SK-N-SH (cell line): ENCODE data around the gene SLC66A2. TPM values are rescaled to one million over a fixed set of nuclear protein-coding genes. Genes with fewer than 3 reads are reported as not detected.

Experiments used
- CTCF ChIA-PET: fragments of 300-600, 350-600 bp; formaldehyde crosslinking; extraction: SDS; loops from one replicate; lab custom pipeline; 2021; lab: Yijun Ruan, JAX
- POLR2A ChIA-PET: fragments of 350-600 bp; sonication (Branson Sonifier 250); formaldehyde crosslinking; extraction: SDS; loops from one replicate; lab custom pipeline; 2020; ENCODE audit warnings: antibody characterized with exemption, inconsistent platforms; lab: Yijun Ruan, JAX
- DNase-seq: peaks from one replicate; pipeline ENCODE4 v3.0.0; 2012
- H2AFZ ChIP-seq: fragments of 200-600 bp; sonication (generic); 2 replicates; pipeline ENCODE4 v1.8.1; 2016; ENCODE audit warnings: antibody characterized with exemption, mild to moderate bottlenecking, low read depth
- H3F3A ChIP-seq: fragments of 200-600 bp; sonication (generic); replicated peaks from 2 replicates; pipeline ENCODE3; 2016; ENCODE audit warnings: antibody characterized with exemption, mild to moderate bottlenecking; ENCODE audit not compliant: insufficient read depth
- H3K27ac ChIP-seq, 2 experiments: fragments of 200-500 bp in 1 of 2; fragments of 200-600 bp in 1 of 2; sonication (Bioruptor generic) in 1 of 2; sonication (generic), shearing (Covaris generic) in 1 of 2; 2 replicates each; pipeline versions ENCODE4 v1.5.1 to v1.6.1; 2014 to 2016; ENCODE audit warnings: low read depth in 2 of 2, inconsistent platforms in 1 of 2, low read length in 1 of 2, mild to moderate bottlenecking in 1 of 2, mixed read lengths in 1 of 2
- H3K27me3 ChIP-seq: fragments of 200-600 bp; sonication (generic), shearing (Covaris generic); 2 replicates; pipeline ENCODE4 v1.6.1; 2016; ENCODE audit warnings: mixed run types; ENCODE audit not compliant: insufficient read depth
- H3K36me3 ChIP-seq, 2 experiments: fragments of 200-500 bp in 1 of 2; fragments of 200-600 bp in 1 of 2; sonication (Bioruptor generic) in 1 of 2; sonication (generic) in 1 of 2; replicated peaks in 1 of 2; 2 replicates each; pipeline versions ENCODE3 to v1.5.1; 2014 to 2016; ENCODE audit warnings: low read length in 1 of 2, mild to moderate bottlenecking in 1 of 2; ENCODE audit not compliant: insufficient read depth in 2 of 2, control insufficient read depth in 1 of 2
- H3K4me1 ChIP-seq, 2 experiments: fragments of 200-500 bp in 1 of 2; fragments of 200-600 bp in 1 of 2; sonication (Bioruptor generic) in 1 of 2; sonication (generic), shearing (Covaris generic) in 1 of 2; 2 replicates each; pipeline versions ENCODE4 v1.5.1 to v1.6.1; 2014 to 2016; ENCODE audit warnings: low read depth in 1 of 2, low read length in 1 of 2, mixed run types in 1 of 2; ENCODE audit not compliant: insufficient read depth in 2 of 2, control insufficient read depth in 1 of 2
- H3K4me2 ChIP-seq: fragments of 200-600 bp; sonication (generic), shearing (Covaris generic); 2 replicates; pipeline ENCODE4 v1.6.1; 2017; ENCODE audit warnings: mixed run types
- H3K4me3 ChIP-seq, 2 experiments: fragments of 200-500 bp in 1 of 2; fragments of 200-600 bp in 1 of 2; sonication (Bioruptor generic) in 1 of 2; sonication (generic), shearing (Covaris generic) in 1 of 2; 2 replicates each; pipeline versions ENCODE4 v1.5.1 to v1.8.1; 2014 to 2016; ENCODE audit warnings: low read depth in 2 of 2, inconsistent platforms in 1 of 2, low read length in 1 of 2, mild to moderate bottlenecking in 1 of 2, mixed read lengths in 1 of 2, moderate library complexity in 1 of 2
- H3K79me2 ChIP-seq: fragments of 200-600 bp; sonication (generic); 2 replicates; pipeline ENCODE4 v1.8.1; 2017; ENCODE audit warnings: mild to moderate bottlenecking; ENCODE audit not compliant: insufficient read depth
- H3K9ac ChIP-seq: fragments of 200-600 bp; sonication (generic); 2 replicates; pipeline ENCODE4 v1.6.1; 2017; ENCODE audit warnings: mixed run types
- H3K9me2 ChIP-seq: fragments of 200-600 bp; sonication (generic); 2 replicates; pipeline ENCODE4 v1.6.1; 2017; ENCODE audit warnings: mixed run types
- H3K9me3 ChIP-seq: fragments of 200-600 bp; sonication (generic); 2 replicates; pipeline ENCODE4 v1.6.1; 2017; ENCODE audit warnings: mixed run types, mild to moderate bottlenecking, moderate library complexity
- H4K20me1 ChIP-seq: fragments of 200-600 bp; sonication (generic); 2 replicates; pipeline ENCODE4 v1.6.1; 2017; ENCODE audit warnings: mild to moderate bottlenecking, mixed run types; ENCODE audit not compliant: insufficient read depth
- ELF1 ChIP-seq: IDR thresholded peaks from 2 replicates; pipeline ENCODE4 v1.4.0; 2012
- EZH2phosphoT487 ChIP-seq: fragments of 200-600 bp; sonication (generic); IDR thresholded peaks from 2 replicates; pipeline ENCODE4 v1.6.1; 2017; ENCODE audit warnings: low read depth, mixed run types, mild to moderate bottlenecking, antibody characterized with exemption, moderate library complexity, borderline replicate concordance
- GABPA ChIP-seq: IDR thresholded peaks from 2 replicates; pipeline ENCODE4 v1.4.0; 2012; ENCODE audit warnings: low read depth, mild to moderate bottlenecking
- GATA2 ChIP-seq: sonication (generic); formaldehyde crosslinking; IDR thresholded peaks from 2 replicates; pipeline ENCODE4 v1.5.0; 2020; ENCODE audit warnings: mild to moderate bottlenecking, missing genetic modification reagents
- IRF3 ChIP-seq: fragments of 150-350 bp; IDR thresholded peaks from 2 replicates; pipeline ENCODE4 v1.6.1; 2016; ENCODE audit warnings: mild to moderate bottlenecking, low read depth, low read length
- JUND ChIP-seq: IDR thresholded peaks from 2 replicates; pipeline ENCODE4 v1.4.0; 2012
- MAX ChIP-seq: IDR thresholded peaks from 2 replicates; pipeline ENCODE4 v1.4.0; 2012; ENCODE audit warnings: low read depth
- MEF2A ChIP-seq: IDR thresholded peaks from 2 replicates; pipeline ENCODE4 v1.4.0; 2012; ENCODE audit warnings: low read depth, borderline replicate concordance
- NFIC ChIP-seq: IDR thresholded peaks from 2 replicates; pipeline ENCODE4 v1.4.0; 2012; ENCODE audit warnings: borderline replicate concordance
- NRF1 ChIP-seq: IDR thresholded peaks from 2 replicates; pipeline ENCODE4 v1.6.1; 2012; ENCODE audit warnings: low read depth, mild to moderate bottlenecking, low read length
- PBX3 ChIP-seq: IDR thresholded peaks from 2 replicates; pipeline ENCODE4; 2012
- POLR2AphosphoS5 ChIP-seq: IDR thresholded peaks from 2 replicates; pipeline ENCODE4 v1.6.1; 2012; ENCODE audit warnings: low read depth, low read length
- RAD21 ChIP-seq: IDR thresholded peaks from 2 replicates; pipeline ENCODE4 v1.6.1; 2012; ENCODE audit warnings: mild to moderate bottlenecking, low read length
- RCOR1 ChIP-seq: fragments of 150-350 bp; IDR thresholded peaks from 2 replicates; pipeline ENCODE4 v1.6.1; 2017; ENCODE audit warnings: antibody characterized with exemption, low read length
- RFX5 ChIP-seq: IDR thresholded peaks from 2 replicates; pipeline ENCODE4 v1.6.1; 2012; ENCODE audit warnings: mild to moderate bottlenecking, improper control_type of control experiment, low read length
- RXRA ChIP-seq: IDR thresholded peaks from 2 replicates; pipeline ENCODE4 v1.4.0; 2012; ENCODE audit warnings: low read depth, mild to moderate bottlenecking, borderline replicate concordance
- SMC3 ChIP-seq: IDR thresholded peaks from 2 replicates; pipeline ENCODE4 v1.6.1; 2012; ENCODE audit warnings: low read depth, low read length, improper control_type of control experiment
- TAF1 ChIP-seq: IDR thresholded peaks from 2 replicates; pipeline ENCODE4 v1.6.1; 2012; ENCODE audit warnings: low read depth, mild to moderate bottlenecking, low read length, moderate library complexity, borderline replicate concordance
- TEAD4 ChIP-seq: IDR thresholded peaks from 2 replicates; pipeline ENCODE4 v1.4.0; 2012; ENCODE audit warnings: mild to moderate bottlenecking, borderline replicate concordance; ENCODE audit not compliant: insufficient read depth
- YY1 ChIP-seq: IDR thresholded peaks from 2 replicates; pipeline ENCODE4 v1.4.0; 2012; ENCODE audit warnings: low read depth, mild to moderate bottlenecking
- ZBTB33 ChIP-seq: IDR thresholded peaks from 2 replicates; pipeline ENCODE4 v1.4.0; 2012; ENCODE audit warnings: low read depth, borderline replicate concordance
- WGBS: methylation state at CpG from one replicate; pipeline ENCODE4 v1.1.6; 2017; ENCODE audit warnings: low lambda C conversion rate; 5-methylcytosine and 5-hydroxymethylcytosine counted together
- polyA plus RNA-seq, 3 experiments: library from polyadenylated mRNA; depleted of rRNA; stranded (reverse); fragments of >200 nt; gene quantifications; 2 replicates each; pipeline ENCODE4 v1.2.3, GENCODE V29; 2012

SLC66A2 gene
- polyA plus RNA-seq, 1 of the 3 experiments (the other 2 are of a cell fraction): 14.5 TPM

- TF ChIP-seq MAX: no peak
- TF ChIP-seq GABPA: no peak
- TF ChIP-seq RCOR1: no peak
Measured at GRCh38 chr18:79914614-79915160, 36.8 kb downstream of the SLC66A2 start (continued).

- Histone ChIP-seq H3K9me3 (no peaks in the 10 kb centered on the region), H3K4me1 (no peaks in the 10 kb centered on the region), H3F3A (no peaks in the 10 kb centered on the region), H4K20me1 (no peaks in the 10 kb centered on the region), H3K79me2 (no peaks in the 10 kb centered on the region), H2AFZ (no peak overlapping the region), H3K9ac (no peak overlapping the region), H3K9me2 (no peaks in the 10 kb centered on the region), H3K27me3 (no peaks in the 10 kb centered on the region), H3K36me3 (peaks cover 4% of the 10 kb centered on the region in 2 experiments), H3K27ac (no peak overlapping the region), H3K4me2 (no peak overlapping the region), H3K4me3 (no peak overlapping the region)
- DNase-seq: no peak
- TF ChIP-seq MEF2A (no peak), EZH2phosphoT487 (no peak), SMC3 (no peak), NFIC (no peak), RFX5 (no peak), IRF3 (no peak), MAX (no peak), NRF1 (no peak), ZBTB33 (no peak), PBX3 (no peak), RXRA (no peak), GATA2 (no peak), YY1 (no peak), TAF1 (no peak), RCOR1 (no peak), JUND (no peak), TEAD4 (no peak), RAD21 (no peak), ELF1 (no peak), POLR2AphosphoS5 (no peak)
- ChIA-PET POLR2A (interaction anchor here (0.7 kb wide), 1 partner anchor 15 kb away, joined by 6 read pairs; no protein-coding TSS in a partner anchor), CTCF (no interaction called here)
- 95% methylated on average over 22 of the region's 28 CpGs for WGBS
Measured at GRCh38 chr18:79912994-79913831, 38.2 kb downstream of the SLC66A2 start.
